GM11168 (cell line): ENCODE results near the gene ANKS1B.
"Not testable (repeated sequence)": the region's sequence is repeated elsewhere in the genome, so short reads cannot be mapped to it uniquely, and the experiment has no call there.

Experiments used
- in situ Hi-C: fragments of 300-500 bp; cut with MboI; formaldehyde crosslinking; loops from one replicate; pipeline ENCODE4 v1.12.0; 2022; ENCODE audit warnings: low sequenced_read_pairs; ENCODE audit not compliant: unreplicated experiment

The ANKS1B gene

DNA sequence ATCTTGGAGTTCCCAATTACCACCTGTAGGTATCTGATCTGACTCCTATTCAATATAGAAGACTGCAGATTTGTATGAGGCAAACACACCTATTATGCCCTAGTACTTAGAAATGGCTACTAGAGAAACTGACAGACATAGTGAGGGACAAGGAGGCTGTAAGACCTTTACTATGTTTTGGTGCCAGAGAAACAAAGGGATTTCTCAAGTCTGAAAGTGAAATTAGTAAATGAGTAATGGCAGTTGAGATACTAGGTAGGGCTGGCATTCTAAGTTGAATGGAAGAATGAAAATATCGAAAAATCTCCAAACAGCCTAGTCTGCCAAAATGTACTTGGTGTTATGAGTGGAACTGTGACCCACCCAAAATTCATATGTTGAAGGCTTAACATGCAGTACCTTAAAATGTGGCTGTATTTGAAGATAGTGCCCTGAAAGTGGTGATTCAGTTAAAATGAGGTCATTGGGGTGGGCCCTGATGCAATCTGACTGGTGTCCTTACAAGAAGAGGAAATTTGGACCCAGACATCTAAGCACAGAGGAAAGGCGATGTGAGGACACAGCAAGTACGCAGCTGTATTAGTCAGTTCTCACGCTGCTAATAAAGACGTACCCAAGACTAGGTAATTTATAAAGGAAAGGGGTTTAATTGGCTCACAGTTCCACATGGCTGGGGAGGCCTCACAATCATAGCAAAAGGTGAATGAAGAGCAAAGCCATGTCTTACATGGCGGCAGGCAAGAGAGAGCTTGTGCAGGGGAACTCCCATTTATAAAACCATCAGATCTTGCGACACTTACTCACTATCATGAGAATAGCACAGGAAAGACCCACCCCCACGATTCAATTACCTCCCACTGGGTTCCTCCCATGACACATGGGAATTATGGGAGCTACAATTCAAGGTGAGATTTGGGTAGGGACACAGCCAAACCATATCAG lies 1212.7 kb downstream of the ANKS1B start:
- in situ Hi-C loops: no loop called here

DNA sequence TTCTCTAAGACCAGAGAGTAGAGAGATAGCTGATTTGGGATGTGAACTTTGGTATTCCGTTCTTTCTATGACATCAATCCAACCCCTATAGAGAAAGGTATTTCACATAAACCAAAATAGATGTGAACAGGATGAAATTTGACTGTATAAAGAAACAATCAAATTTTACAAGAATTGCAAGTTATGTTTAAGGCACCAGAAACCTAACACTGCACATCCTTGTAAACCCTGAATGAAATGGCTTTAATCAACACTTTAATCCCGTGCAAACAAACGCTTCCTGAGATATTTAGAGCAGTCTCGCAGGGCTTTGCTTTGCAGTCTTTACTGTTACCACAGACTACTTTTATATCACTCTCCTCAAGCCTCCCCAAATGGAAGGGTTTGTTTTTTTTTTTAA lies 1214.5 kb downstream of the ANKS1B start:
- in situ Hi-C loops: no loop called here

DNA sequence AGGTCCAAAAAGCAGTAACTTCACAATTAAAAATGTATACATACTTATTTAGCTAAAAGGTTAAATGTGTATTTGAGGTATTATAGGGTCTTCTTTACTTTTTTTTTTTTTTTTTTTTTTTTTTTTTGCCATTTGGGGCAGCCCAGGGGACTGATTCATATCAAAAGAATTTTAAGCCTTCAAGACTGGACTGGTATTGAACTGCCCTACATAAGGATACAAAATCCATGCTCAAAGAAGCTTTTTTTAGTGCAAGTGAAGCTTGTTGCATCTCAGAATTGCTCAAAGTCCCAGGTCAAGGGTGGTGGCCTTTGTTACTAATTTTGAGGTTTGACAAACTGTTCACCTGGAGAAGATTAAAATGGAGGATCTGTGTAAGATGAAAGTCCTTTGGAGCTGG lies 1215.7 kb downstream of the ANKS1B start:
- in situ Hi-C loops: no loop called here

DNA sequence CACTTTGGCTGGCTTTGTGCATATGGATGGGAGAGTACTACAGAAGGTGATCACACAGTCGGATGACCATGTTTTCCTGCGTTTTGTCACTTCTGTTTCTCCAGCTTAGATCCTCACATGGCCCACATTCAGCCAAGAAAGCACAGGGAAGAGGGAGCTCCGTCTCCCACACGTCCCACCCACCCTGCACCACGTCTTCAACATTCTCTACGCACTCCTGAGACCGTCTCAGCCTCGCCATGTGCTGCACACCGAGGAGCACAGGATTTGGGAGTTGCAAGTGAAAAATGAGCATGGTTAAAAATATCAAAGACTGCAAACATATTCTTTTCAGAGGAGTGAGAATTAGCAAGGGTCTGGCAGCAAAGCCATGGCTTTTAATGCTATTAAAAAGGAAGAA lies 1217.5 kb downstream of the ANKS1B start:
- in situ Hi-C loops: no loop called here

DNA sequence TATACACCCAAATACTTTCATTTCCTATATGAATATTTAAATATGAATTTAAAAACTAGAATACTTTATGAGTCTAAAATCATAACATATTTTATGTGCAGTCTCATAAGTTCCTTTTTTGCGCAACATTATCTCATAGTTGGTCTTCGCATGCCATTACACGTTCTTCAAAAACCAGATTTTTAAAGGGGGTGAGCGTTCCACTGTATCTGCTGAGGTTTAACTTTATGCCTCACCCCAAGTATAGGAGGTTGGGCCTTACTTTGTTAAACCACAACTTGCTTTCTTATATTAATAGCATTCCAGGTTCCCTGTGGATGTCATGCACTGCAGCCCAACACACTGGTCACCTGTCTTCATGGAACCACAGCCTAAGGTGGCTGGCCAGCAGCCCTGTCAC lies 1221.1 kb downstream of the ANKS1B start:
- in situ Hi-C loops: no loop called here

DNA sequence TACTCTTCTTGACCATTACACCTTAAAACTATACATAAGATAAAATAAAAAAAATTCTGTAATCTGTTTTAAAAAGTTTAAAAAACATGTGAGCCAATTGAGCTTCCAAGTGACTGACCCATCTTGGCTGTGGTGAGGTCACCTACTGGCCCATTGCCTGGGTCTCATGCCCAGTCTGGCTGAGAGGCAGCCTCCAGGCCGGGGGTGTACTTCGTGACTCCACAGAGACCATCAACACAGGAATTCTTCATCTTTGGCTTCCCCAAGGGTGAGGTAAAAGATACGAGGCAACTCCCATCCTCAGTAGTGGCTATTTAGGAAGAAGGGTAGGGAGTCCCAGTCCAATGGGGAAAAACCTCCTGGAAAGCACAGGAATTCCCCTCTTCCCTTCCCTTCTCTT lies 1226.4 kb downstream of the ANKS1B start:
- in situ Hi-C loops: no loop called here

DNA sequence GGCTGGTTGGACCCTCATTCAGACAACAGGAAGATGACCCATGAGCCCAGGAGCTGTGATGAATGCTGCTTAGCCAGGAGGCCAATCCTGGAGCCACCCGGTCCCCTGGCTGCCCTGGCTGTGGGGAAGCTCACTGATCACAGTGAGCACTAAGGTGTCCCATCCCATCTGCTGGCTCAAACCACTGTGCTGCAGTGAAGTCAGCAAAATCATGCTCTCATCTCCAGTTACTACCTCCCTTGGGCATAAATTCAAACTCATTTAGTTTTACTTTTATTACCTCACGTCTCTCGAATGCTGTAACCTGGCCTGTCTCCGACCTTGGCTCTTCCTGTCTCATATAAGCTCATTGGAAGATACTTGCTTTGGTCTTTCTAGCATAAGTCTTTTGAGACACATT lies 1227.3 kb downstream of the ANKS1B start:
- in situ Hi-C loops: no loop called here

DNA sequence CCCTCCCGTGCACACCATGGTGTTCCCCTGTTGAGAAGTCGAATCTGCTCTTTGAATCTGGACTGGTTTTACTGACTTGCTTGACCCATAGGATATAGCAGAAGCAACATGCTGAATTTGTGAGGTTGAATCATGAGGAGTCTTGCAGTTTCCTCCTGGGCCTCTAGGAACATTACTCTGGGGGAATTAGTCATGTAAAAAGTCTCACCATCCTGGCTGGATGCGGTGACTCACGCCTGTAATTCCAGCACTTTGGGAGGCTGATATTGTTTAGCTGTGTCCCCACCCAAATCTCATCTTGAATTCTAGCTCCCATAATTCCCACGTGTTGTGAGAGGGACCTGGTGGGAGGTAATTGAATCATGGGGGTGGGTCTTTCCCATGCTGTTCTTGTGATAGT lies 1228.9 kb downstream of the ANKS1B start:
- in situ Hi-C loops: not testable (repeated sequence)

DNA sequence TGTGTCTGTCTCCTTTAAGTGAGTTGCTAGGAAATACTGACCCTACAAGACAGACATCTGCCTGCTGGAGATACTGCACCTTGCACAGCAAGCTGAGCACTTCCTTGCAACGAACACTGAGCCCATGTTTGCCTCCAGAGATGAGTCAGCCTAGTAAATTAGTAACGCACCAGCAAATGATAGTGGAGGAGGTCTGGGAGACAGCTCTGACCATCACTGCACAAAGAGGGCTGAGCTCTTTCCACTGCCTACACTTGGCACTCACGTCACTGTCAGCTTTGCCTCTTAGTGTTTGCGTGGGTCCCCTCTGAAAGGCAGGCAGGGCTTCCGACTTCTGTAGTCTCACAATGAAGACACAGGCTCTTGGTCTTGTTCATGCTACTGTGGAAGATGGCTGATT lies 1230.6 kb downstream of the ANKS1B start:
- in situ Hi-C loops: no loop called here

DNA sequence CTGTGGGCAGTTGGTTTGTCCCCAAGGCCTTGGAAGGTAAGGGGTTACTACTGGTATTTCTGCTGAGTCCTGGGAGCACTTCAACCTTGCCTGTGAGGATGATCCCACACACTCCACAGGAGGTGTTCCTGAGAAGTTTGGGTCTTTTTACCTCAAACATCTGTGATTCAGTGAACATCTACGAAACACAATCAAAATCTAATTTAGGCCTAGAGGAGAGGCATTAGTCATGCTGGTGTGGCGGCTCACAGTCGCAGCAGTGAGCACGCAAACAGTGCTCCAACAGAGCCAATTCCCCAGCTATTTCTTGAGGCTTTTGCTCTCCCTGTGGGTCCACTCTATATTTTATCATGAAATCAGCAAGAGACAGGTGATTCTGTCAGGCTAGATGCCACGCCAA lies 1232.0 kb downstream of the ANKS1B start:
- in situ Hi-C loops: no loop called here

DNA sequence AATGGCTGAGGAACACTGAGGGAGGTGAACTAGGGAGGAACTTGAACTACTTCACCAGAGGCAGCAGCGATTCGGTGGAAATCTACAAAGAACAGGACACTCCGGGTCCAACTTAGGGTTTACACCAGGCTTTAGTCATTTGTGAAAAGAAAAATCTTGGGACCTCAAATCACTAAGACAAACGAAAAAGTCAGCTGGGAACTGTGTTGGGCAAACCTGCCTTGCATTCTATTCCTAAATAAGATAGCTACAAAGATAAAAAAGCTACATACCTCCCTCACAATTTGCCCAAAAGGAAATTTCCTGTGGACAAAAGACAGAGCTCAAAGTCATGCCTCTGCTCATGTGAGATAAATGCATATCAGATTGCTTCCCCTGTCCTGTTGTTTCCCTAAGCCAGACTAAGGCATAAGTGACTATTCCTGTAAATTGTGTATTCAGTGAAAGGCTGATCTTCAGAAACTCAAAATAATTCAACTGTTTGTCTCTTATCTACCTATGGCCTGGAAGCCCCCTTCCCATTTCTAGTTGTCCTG lies 1233.1 kb downstream of the ANKS1B start:
- in situ Hi-C loops: no loop called here

DNA sequence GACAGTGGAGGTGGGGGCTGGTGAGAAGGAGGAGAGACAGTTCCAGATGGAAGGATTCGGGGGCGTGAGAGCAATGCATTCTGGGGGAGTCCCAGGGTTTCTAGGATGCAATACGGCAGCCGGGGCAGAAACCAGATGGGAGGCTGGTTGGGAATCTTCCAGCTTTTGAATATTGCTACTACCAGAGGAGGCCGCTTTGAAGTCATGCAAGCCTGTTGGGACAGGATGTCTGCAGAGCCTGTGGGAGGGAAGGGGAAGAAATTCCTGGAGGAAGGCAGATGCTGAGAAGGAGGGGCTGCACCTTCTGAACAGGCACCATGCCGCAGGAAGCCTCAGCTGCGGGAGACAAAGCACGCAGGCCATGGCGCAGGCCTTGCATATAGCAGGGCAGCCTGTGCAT lies 1234.2 kb downstream of the ANKS1B start:
- in situ Hi-C loops: no loop called here

DNA sequence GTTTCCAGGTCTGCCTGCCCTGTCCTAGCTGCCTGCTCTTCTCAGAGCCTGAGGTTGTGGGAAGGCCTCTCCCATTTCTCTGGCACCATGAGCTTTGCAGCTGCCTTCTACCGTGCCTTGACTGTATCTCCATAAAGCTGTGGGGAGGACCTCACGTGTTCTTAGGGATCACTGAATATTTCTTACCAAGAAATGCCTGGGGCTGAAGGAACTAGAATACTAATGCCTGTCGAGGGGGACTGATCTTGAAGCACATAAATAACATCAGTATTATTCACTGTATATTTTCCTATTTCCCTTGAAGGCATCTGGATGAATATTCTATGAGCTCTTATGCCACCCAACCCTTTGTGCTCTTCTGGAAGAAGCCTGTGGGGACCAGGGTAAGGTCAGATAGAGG lies 1236.3 kb downstream of the ANKS1B start:
- in situ Hi-C loops: no loop called here

DNA sequence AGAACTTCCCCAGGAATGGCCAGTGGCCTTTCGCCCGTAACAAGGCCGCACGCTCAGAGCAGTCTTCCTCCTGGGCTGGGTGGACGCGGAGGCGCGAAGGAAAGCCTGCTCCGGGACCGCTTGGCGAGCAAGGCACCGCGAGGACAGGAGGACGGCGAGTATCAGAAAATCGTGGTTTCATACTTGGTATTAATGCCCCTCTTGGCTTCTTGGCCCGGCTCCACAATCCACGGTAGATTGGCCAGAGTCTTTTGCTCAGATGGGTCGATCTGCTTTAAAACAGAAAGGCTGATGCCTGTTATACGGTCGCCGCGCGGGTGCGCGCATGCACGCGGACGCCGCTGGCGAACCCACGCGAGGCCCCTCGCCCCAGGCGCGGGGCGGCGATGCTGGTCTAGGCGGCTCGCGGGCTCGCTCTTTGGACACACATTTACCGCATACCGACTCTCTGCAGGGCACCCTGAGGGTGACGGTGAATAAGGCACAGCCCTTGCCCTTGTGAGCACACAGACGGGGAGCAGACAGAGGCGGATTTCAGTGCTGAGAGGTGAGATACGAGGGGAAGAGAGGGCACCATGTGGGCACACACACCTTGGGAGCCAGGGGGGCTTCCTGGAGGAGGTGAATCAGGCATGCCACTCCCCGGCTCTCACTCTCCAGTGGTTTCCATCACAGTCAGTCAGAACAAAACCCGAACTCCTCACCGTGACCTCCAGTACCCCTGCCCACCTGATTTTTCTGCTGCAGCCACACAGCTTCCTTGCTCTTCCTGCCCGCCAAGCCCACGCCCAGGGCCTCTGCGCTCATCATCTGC lies 1239.0 kb downstream of the ANKS1B start:
- in situ Hi-C loops: no loop called here

DNA sequence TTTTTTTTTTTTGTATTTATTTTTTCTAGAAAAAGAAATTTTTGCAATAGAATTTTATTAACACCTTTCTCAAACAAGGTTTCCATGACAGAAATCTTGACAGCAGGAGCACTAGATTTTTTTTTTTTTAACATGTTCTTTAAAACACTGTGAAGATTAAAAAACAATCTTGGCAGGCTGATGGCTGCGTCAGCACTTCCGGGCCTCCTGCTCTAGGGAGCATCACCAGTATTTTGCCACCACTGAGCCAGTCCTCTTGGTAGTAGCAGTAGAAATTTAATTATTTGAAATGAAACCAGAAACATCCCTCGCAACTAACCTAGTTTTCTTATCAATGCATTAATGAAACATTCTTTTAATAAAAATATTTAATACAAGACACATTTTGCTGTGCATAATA lies 1240.1 kb downstream of the ANKS1B start:
- in situ Hi-C loops: no loop called here

DNA sequence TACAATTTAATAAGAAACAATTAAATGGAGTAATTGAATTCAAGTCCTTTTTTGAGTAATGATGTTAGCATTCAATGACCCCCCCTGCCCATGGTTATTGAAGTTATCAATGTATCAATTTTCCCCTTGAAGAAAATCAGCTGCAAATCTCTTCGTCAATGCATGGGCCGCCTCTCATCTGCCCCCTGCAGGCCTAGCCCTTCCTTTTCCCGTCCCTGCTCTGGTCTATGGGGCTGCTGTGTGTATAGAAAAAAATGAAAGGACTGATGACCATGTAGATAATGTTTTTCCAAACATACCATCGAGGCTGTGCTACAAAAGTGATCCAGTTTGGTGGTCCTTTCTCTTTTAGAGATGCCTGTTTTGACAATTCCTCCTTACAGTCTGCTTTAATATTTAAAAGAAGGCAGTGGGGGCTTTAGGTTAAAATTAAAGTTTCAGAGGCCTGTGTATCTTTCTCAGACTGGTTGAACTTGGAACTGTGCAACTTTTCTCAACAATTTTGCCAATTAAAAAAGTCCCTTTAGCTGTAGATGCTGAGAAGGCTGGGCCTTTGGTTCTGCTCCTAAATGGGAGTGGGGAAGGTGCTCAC lies 1241.3 kb downstream of the ANKS1B start:
- in situ Hi-C loops: no loop called here

DNA sequence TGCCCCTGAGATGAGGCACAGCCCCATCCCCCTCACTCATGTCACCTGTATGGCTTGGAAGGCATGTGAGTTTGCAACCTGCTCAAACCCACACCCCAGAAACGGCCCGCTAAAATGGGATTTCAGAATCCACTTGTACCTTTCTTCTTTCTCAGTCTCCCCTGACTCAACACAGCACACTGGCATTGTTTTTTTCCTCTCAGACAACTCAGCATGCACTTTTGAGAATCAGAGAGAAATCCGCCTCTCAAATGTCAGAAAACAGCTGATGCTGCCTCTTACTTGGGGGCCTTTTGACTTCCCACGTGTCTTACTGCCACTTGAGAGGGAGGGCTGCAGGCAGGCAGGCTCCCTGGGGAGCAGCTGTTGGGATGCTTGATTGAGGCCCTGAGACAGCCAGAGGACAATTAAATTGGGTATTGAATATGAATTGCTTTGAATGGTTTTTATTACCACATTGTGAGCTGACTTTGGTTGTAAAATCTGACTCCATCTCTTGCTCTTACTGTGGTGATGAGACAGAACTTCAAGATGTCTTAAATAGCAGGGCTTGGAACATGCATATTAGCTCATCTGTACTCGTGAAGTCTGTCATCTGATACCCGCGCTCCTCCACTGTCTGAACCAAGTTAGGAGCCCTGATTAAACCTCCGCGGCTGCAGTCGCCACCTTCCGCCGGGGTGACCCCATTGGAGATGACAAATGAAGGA lies 1243.0 kb downstream of the ANKS1B start:
- in situ Hi-C loops: no loop called here

DNA sequence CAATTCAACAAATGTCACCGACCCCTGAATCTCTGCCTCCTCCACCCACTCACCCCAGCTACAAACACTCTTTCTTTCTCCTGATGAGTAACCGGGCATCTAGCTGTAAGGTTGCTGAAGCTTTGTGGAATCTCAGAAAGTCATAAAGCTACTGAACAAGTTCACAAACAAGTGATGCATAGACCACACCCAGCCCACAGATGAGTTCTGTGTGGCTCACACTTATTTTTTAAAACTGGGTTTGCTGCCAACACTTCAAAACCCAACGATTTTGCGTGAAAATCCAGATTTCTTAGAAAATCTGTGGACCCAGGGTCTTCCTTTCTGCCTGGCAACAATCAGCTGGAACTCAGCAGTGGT lies 1243.6 kb downstream of the ANKS1B start:
- in situ Hi-C loops: no loop called here

DNA sequence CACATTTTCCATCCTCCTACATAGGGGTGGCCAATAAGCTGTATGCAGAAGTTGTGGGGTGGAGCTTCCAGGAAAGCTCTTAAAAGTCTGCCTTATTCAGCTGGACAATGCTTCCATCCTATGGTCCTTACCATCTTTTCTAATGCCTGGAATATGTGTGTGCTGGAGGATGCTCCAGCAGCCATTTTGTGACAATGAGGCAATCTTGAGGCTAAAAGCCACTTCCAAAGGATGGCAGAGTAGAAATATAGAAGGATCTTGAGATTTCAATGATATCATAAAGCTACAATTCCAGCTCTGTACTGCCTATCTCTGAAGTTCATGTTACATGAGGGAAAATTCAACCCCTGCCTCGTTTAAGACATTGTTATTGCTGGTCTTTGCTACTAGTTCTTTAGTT lies 1244.0 kb downstream of the ANKS1B start:
- in situ Hi-C loops: no loop called here

DNA sequence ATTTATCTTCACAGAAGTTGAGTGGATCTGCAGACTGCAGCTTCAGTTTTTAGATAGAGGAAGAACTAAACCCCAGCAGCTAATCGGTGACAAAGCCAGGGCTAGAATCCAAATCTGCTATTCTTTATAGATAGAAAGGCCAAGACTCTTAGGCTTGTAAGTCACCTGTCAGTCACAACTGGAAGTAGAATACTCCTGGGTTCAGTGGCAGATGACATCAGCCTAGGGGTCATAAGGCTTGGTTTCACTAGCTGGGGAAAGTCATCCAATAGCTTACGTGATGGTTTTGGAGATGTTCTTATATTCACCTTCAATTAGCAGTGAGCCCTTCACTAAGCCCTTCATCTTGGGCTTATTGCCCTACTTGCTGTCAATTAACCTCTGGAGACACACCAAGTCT lies 1246.2 kb downstream of the ANKS1B start:
- in situ Hi-C loops: no loop called here
